Activated naive CD4-positive, alpha-beta T cell treated with Interleukin-2 at 50 U/mL for 16 hours (primary cell): Measurements from ENCODE around the gene SIGLEC1.
A peak's percentile ranks its signal among the peaks of the same experiment; 100 is the strongest.

Experiments used
- DNase-seq: peaks from one replicate; pipeline ENCODE4 v3.0.0-alpha.2; 2020

Gene SIGLEC1

GRCh38 chr20:3678198-3678597, 34.2 kb downstream of the SIGLEC1 start:
- DNase-seq = no peak

- DNase-seq = no peak
These were observed 34.7 kb downstream of the SIGLEC1 start for GRCh38 chr20:3677733-3678132.

DNA sequence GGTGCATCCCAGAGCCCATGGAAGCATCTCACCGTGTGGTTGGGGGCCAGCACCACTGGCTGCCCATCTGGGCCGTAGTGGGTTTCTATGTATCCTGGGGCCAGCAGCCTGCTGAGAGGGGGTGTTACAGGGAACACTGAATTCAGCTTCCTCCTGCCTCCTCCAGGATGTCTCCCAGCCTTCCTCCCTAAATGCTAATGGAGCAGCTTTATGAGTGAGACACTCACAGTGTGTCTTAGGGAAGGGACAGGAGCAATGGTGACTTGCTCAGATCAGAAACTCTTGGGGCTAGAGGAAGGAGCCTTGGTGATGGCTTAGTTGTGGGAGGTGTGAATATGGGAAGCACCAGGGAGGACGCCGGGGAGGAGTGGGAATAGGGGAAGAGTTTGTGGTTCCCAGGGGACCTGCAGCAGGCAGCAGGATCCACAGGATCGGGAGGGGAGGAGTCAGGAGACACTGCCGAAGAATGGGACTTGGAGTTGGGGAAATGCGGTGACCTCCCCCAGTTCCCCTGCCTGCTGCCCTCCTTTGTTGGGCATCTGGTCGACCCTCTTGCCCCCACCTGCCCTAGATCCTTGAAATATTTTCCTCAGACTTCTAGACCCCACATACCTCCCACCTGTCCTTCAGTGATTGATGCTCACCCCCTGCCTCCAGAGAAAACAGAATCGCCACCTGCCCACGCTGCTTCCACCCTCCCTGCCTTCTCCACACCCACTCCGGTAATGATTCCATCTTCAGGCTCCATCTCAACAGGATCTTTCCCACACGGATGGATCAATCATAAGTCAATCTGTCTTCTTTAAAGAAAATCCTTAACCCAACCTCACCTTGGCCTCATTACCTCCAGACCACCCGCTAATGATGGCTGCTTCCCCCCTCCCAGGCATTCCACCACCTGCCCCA, 37.2 kb downstream of the SIGLEC1 start:
- no peak for DNase-seq

- DNase-seq = no peak
These were observed 38.0 kb downstream of the SIGLEC1 start for GRCh38 chr20:3674447-3674846.

DNA sequence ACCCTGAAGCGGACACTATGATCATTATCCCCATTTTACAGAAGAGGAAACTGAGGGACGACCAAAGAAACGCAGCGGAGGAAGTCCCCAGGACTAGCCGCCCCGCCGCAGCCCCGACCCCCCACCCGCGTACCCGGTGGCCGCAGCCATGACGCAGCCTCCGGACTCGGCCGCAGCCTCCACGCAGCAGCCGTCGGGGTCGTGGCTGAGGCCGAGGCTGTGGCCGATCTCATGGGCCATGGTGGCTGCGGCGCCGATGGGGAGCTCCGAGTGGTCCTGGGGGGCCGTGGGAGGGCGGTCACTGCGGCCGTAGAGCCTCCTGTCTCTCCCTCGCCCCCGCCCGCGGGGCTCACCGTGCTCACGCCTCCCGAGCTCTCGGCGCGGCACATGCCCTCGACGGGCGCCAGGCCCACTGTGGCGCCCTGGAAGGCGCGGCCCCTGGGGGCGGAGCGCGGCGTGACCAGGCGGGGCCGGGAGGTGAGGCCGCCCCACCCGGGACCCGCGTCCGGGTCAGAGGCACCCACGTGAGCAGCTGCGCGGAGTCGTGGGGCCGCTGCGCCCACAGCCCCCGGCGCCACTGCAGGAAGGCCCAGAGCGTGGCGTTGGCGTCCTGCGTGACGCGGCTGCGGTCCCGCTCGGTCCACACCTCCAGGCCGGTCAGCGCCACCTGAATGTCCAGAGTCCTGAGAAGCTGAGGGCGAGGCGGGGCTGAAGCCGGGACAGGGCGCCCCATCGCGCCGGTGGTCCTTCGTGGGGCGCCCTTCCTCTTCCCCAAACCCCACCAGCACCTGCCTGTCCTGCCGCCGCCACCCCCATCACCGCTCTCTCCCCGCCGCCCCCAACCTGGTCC, 39.0 kb downstream of the SIGLEC1 start:
- no peak for DNase-seq

DNA sequence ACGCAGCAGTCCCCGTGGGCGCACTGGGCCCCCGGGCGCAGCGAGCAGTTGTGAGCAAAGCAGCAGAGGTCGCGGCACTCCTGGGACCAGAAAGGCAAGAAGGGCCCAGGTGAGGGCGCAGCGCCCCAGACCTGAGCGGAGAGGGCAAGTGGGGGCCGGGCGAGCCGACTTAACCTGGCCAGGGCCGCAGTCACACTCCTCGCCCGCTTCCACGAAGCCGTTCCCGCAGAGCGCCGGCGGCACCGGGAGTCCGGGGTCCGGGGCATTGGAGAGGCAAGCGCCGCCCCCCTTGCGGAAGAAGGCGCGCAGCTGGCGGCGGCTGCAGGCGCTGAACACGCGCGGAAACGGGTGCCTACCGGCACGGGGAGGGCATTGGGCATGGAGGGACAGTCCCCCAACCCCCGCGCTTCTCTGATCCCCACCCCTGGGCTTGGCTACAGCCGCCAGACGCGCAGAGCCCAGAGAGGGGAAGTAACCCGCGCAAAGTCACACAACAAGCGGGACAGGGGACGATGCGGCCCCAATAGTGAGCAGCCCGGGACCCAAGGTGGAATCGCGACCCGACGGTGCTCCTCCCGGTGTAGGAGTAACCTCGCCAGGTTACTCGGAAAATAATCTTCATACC, 39.7 kb downstream of the SIGLEC1 start:
- peak; percentile 4 for DNase-seq

GRCh38 chr20:3671986-3672546, 40.3 kb downstream of the SIGLEC1 start:
- DNase-seq = no peak

- no peak for DNase-seq
These were observed 41.5 kb downstream of the SIGLEC1 start for GRCh38 chr20:3670945-3671344.

DNA sequence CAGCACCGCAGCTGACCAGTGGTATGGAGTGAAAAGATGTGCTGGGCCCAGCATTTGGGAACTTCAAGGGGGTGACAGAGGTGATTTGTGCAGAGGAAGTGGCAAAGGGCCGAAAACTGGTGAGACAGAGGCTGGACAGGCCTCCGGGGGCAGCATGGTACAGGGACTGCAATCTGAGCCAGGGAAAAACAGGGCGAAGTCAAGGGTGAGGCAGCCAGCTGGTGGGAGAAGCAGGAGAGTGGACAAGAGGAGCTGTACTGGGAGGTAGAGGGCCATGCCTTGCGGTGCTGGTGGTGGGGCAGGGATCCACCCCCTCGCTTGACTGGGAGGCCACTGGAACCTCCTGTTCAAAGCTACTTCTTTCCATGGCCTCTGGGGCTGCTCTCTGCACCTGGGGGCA, 41.9 kb downstream of the SIGLEC1 start:
- DNase-seq = no peak

DNA sequence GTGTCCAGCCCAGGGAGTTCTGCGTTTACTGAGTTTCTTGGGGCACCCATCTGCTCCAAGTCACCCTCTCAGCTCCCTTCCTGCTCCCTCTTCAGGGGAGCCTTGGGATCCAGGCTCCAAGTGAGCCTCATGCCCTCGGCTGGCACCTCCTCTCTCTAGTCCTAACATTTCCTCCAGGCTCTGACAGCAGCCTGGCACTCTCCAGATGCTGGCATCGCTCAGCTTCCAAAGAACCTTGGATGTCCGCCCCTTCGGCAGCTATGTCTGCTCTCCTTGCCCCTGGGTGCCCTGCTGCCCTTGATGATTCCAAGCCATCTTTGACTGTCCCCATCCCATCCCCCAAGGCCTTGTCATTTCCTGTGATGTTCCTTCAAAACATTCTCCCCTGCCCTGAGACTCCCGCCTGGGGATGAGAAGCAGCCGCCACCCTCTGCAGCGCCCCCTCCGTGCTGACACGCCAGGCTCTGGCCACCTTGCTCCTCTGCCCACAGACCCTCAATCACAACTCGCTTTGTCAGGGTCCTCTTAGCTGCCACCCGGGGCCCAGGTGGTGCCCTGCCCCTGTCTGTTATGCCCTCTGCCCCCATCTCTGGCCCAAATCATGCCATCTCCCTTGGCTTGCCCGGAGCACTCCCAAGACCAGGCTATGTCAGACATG, 42.6 kb downstream of the SIGLEC1 start:
- no peak for DNase-seq

DNA sequence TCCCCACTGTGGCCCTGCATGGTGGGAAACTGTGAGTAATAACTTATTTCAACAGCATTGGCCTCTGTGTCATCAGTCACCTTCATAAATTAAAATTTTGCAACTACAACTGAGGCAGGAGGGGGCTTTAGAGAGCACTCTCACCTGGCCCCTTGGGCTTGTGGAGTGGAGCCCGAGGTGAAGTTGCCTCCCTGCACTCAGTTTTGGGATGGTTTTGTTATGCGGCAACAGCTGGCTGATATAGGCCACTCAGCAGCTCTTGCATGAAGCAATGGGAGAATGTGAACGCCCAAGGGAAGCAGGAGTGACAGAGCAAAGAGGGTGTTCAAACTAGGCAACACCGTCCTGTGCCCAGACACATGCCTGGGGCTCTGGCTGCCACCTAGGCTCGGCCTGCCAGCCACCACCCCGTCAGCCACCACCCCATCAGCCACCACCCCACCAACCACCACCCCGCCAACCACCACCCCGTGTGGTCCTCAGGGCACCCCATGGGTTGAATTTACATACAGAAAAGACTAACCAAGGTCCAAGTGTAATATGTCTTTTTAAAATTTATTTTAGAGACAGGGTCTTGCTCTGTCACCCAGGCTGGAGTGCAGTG, 44.9 kb downstream of the SIGLEC1 start:
- no peak for DNase-seq

- DNase-seq = no peak
These were observed 48.5 kb downstream of the SIGLEC1 start for GRCh38 chr20:3663858-3664257.

DNA sequence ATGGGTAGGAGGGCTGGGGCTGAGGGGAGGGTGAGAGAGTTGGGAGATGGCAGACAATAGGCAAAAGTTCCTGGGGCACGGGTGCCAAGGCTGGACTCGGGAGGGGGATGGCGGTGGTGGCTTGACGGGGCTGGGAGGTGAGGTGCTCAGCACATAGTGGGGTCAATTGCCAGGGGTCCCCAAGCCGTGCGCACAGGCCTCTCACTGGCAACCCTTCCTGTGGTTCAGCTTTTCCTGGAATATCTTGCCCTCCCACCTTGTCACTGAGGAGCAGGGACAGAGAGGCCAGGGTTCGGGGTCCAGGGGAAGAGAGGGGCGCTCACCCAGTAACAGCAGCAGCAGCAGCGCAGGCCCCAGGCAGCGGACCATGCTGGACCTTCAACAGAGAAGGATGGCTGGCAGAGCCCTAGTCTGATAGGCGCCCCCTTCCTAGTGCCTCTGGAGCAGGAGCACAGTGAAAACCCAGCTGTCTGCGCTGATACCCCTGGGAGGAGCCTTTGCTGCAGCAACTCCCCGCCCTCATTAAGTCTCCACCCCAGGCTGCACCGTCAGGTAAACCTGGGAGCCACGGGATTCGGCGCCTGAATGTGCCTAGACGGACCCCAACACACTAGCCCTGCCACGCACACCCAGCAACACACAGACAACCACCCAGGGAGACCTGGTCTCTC, 49.2 kb downstream of the SIGLEC1 start, which contains the start of gene GFRA4:
Gene GFRA4, minus strand, starts transcription at position 369 of the 671 bp plus-strand sequence. Its CDS starts 0 bp downstream, at position 369.
- no peak for DNase-seq
